GM19099 (cell line): ENCODE measurements around the gene WDR86.

Experiments used
- POLR2A ChIP-seq: IDR thresholded peaks from 3 replicates; pipeline ENCODE4 v1.6.1; 2011; ENCODE audit warnings: low read depth; ENCODE audit not compliant: insufficient read length; ENCODE audit errors: extremely low read depth

The WDR86 gene

GRCh38 chr7:151408498-151408838 lies 1.4 kb downstream of the WDR86 start:
- TF ChIP-seq POLR2A, result no peak

GRCh38 chr7:151406886-151407583 lies 2.8 kb downstream of the WDR86 start:
- no peak for TF ChIP-seq POLR2A

GRCh38 chr7:151406051-151406875 lies 3.6 kb downstream of the WDR86 start:
- TF ChIP-seq POLR2A, result no peak

GRCh38 chr7:151405588-151405987 lies 4.2 kb downstream of the WDR86 start:
- no peak for TF ChIP-seq POLR2A

GRCh38 chr7:151405056-151405455 lies 4.8 kb downstream of the WDR86 start:
- TF ChIP-seq POLR2A, result no peak

GRCh38 chr7:151404216-151405011 lies 5.4 kb downstream of the WDR86 start:
- no peak for TF ChIP-seq POLR2A

GRCh38 chr7:151403764-151404163 lies 6.1 kb downstream of the WDR86 start:
- no peak for TF ChIP-seq POLR2A

GRCh38 chr7:151402029-151402835 lies 7.6 kb downstream of the WDR86 start:
- no peak for TF ChIP-seq POLR2A

GRCh38 chr7:151400626-151401315 lies 9.1 kb downstream of the WDR86 start:
- no peak for TF ChIP-seq POLR2A

GRCh38 chr7:151399906-151400305 lies 9.9 kb downstream of the WDR86 start:
- no peak for TF ChIP-seq POLR2A

GRCh38 chr7:151399305-151399601 lies 10.6 kb downstream of the WDR86 start:
- TF ChIP-seq POLR2A, result no peak

- no peak for TF ChIP-seq POLR2A
These were observed 11.2 kb downstream of the WDR86 start for GRCh38 chr7:151398446-151399304.

- no peak for TF ChIP-seq POLR2A
These were observed 12.8 kb downstream of the WDR86 start for GRCh38 chr7:151397026-151397425.
